ENCODE results near the gene ZFP36L1. TPM values are rescaled to one million over a fixed set of nuclear protein-coding genes. Genes with fewer than 3 reads are reported as not detected.

Gene ZFP36L1
- total RNA-seq, 1 experiment from 2014 or later: 94.8 TPM

GRCh38 chr14:68796418-68797101, 3.7 kb upstream of the ZFP36L1 start:
- no peak for TF ChIP-seq CTCF (IDR thresholded peaks at IDR 0.05; ENCODE audit: insufficient read depth in 1 of 2, low read depth in 1 of 2, low read length in 1 of 2, severe bottlenecking in 1 of 2, unreplicated experiment in 1 of 2)
- H3K36me3 Mint-ChIP-seq (ENCODE audit: insufficient read depth, unreplicated experiment): peaks cover 58% of the 10 kb centered on the region
- H3K4me3 Mint-ChIP-seq (ENCODE audit: unreplicated experiment): peak overlapping the region; percentile 88
- Histone ChIP-seq H3K9me3 (no peaks in the 10 kb centered on the region), H3K27me3 (replicated peaks; ENCODE audit: control insufficient read depth, insufficient read depth, low read length) (no peaks in the 10 kb centered on the region), H3K4me1 (peaks cover 10% of the 10 kb centered on the region), H3K36me3 (ENCODE audit: control insufficient read depth, insufficient read depth, low read length) (peaks cover 2% of the 10 kb centered on the region; the same call in 1 of the 2 replicates), H3K4me3 (ENCODE audit: low read depth, low read length) (peak overlapping the region; percentile 86)
- peaks cover 10% of the 10 kb centered on the region for H3K4me1 Mint-ChIP-seq (ENCODE audit: low read depth, unreplicated experiment)
- peak in 1 of 2 experiments; percentile 21 for DNase-seq
- ChIA-PET CTCF (interaction anchor here (0.6 to 1.6 kb wide), 3 partner anchors 19 to 29 kb away, joined by 3 to 4 read pairs (median 4); no protein-coding TSS in a partner anchor), POLR2A (interaction anchor here (0.6 to 0.9 kb wide), 2 partner anchors 16 to 169 kb away, joined by 3 read pairs; no protein-coding TSS in a partner anchor)
- intact Hi-C loops (cut with micrococcal nuclease; ENCODE audit: unreplicated experiment): loop anchor here (10.0 kb wide), 1 partner anchor 272 kb away; no protein-coding TSS in a partner anchor
- H3K27me3 Mint-ChIP-seq (ENCODE audit: insufficient read depth, unreplicated experiment): no peaks in the 10 kb centered on the region
- BruUV-seq (replicated peaks): TSS peak; percentile 10
- peak overlapping the region; percentile 96 for H3K27ac Mint-ChIP-seq (ENCODE audit: unreplicated experiment)
- H3K9me3 Mint-ChIP-seq (ENCODE audit: unreplicated experiment): peaks cover 4% of the 10 kb centered on the region

- intact Hi-C loops (cut with micrococcal nuclease; ENCODE audit: unreplicated experiment): loop anchor here (2.0 to 10.0 kb wide), 2 partner anchors 79 to 271 kb away; no protein-coding TSS in a partner anchor
- CTCF ChIA-PET: interaction anchor here (0.6 to 1.6 kb wide), 4 partner anchors 19 to 326 kb away, joined by 3 to 6 read pairs (median 4); no protein-coding TSS in a partner anchor
- Histone ChIP-seq H3K9me3 (no peaks in the 10 kb centered on the region), H3K27me3 (replicated peaks; ENCODE audit: control insufficient read depth, insufficient read depth, low read length) (no peaks in the 10 kb centered on the region), H3K36me3 (ENCODE audit: control insufficient read depth, insufficient read depth, low read length) (peaks cover 2% of the 10 kb centered on the region; the same call in 1 of the 2 replicates), H3K4me3 (ENCODE audit: low read depth, low read length) (peak overlapping the region; percentile 86), H3K4me1 (peaks cover 10% of the 10 kb centered on the region)
- H3K4me3 Mint-ChIP-seq (ENCODE audit: unreplicated experiment): peak overlapping the region; percentile 88
- POLR2A ChIA-PET: interaction anchor here (0.6 to 1.5 kb wide), 5 partner anchors 17 to 436 kb away, joined by 3 to 12 read pairs (median 4); no protein-coding TSS in a partner anchor
- no peaks in the 10 kb centered on the region for H3K9me3 Mint-ChIP-seq (ENCODE audit: unreplicated experiment)
- H3K4me1 Mint-ChIP-seq (ENCODE audit: low read depth, unreplicated experiment): peaks cover 11% of the 10 kb centered on the region
- BruUV-seq (replicated peaks): no TSS peak
- H3K27me3 Mint-ChIP-seq (ENCODE audit: insufficient read depth, unreplicated experiment): no peaks in the 10 kb centered on the region
- peak; percentile 90 to 93 for DNase-seq
- TF ChIP-seq CTCF (IDR thresholded peaks at IDR 0.05; ENCODE audit: insufficient read depth in 1 of 2, low read depth in 1 of 2, low read length in 1 of 2, severe bottlenecking in 1 of 2, unreplicated experiment in 1 of 2): peak; percentile 68 to 81
- H3K27ac Mint-ChIP-seq (ENCODE audit: unreplicated experiment): peak overlapping the region; percentile 96
- peaks cover 66% of the 10 kb centered on the region for H3K36me3 Mint-ChIP-seq (ENCODE audit: insufficient read depth, unreplicated experiment)
These were observed 2.9 kb upstream of the ZFP36L1 start for GRCh38 chr14:68795597-68796417.

Data from Caco-2 (cell line).